HG02938 (cell line): ENCODE data around the gene PAQR3.

Source experiments
- ATAC-seq: cut with Tn5 transposase; IDR thresholded peaks from one replicate; pipeline ENCODE4 v1.9.1; 2021; ENCODE audit warnings: mild to moderate bottlenecking, moderate library complexity; ENCODE audit not compliant: unreplicated experiment

The PAQR3 gene

GRCh38 chr4:78863991-78864390 lies 75.2 kb downstream of the PAQR3 start:
- no peak for ATAC-seq

GRCh38 chr4:78863254-78863869 lies 75.9 kb downstream of the PAQR3 start:
- ATAC-seq, result no peak

DNA sequence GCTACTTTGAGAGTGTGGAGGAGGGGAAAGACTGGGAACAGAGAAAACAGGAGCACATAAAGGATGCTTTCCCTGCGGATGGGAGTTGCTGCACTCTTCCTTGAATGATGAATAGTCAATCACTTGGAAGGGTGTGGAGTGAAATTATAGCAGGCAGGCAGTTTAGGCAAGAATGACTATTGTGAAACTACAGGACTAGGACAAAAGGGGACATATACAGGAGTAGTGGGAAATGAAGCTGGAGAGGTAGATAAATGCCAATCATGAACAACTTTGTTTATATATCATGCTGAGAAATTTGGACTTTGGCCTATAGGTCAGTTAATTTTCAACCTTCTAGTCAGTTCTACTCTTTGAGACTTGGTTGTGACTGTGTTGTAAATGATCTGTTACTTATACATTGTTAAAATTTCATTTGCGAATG lies 76.9 kb downstream of the PAQR3 start:
- no peak for ATAC-seq
